ENCODE results near the gene PLSCR2.

PLSCR2 gene

GRCh38 chr3:146473726-146474125 is 4.4 kb upstream of the PLSCR2 start:
- Histone ChIP-seq H3K27me3 (ENCODE audit: insufficient read depth, insufficient read length) (no peaks in the 10 kb centered on the region), H3K9me3 (ENCODE audit: insufficient read depth, low read length) (no peaks in the 10 kb centered on the region), H3K4me1 (ENCODE audit: insufficient read depth, insufficient read length) (no peaks in the 10 kb centered on the region), H3K9ac (ENCODE audit: insufficient read length, low read depth) (no peak overlapping the region), H3K36me3 (ENCODE audit: insufficient read depth, insufficient read length, low read length) (no peaks in the 10 kb centered on the region), H3K4me3 (ENCODE audit: insufficient read length, low read depth) (no peak overlapping the region)
- TF ChIP-seq YY1 (IDR thresholded peaks at IDR 0.05; ENCODE audit: insufficient read depth, insufficient read length) (no peak), SUZ12 (IDR thresholded peaks at IDR 0.05; ENCODE audit: extremely low read depth, insufficient read depth, insufficient read length) (no peak), ZNF274 (IDR thresholded peaks at IDR 0.05; ENCODE audit: low read depth, low read length) (no peak)
- no peak for DNase-seq (ENCODE audit: low read depth, low spot score)

- Histone ChIP-seq H3K4me3 (ENCODE audit: insufficient read length, low read depth) (no peak overlapping the region), H3K4me1 (ENCODE audit: insufficient read depth, insufficient read length) (no peaks in the 10 kb centered on the region), H3K36me3 (ENCODE audit: insufficient read depth, insufficient read length, low read length) (no peaks in the 10 kb centered on the region), H3K27me3 (ENCODE audit: insufficient read depth, insufficient read length) (no peaks in the 10 kb centered on the region), H3K9me3 (ENCODE audit: insufficient read depth, low read length) (no peaks in the 10 kb centered on the region), H3K9ac (ENCODE audit: insufficient read length, low read depth) (no peak overlapping the region)
- no peak for DNase-seq (ENCODE audit: low read depth, low spot score)
- no peak for TF ChIP-seq SUZ12 (IDR thresholded peaks at IDR 0.05; ENCODE audit: extremely low read depth, insufficient read depth, insufficient read length)
- no peak for TF ChIP-seq YY1 (IDR thresholded peaks at IDR 0.05; ENCODE audit: insufficient read depth, insufficient read length)
- TF ChIP-seq ZNF274 (IDR thresholded peaks at IDR 0.05; ENCODE audit: low read depth, low read length) = no peak
Measured at GRCh38 chr3:146472611-146473010, 3.2 kb upstream of the PLSCR2 start.

- Histone ChIP-seq H3K4me1 (ENCODE audit: insufficient read depth, insufficient read length) (no peaks in the 10 kb centered on the region), H3K4me3 (ENCODE audit: insufficient read length, low read depth) (no peak overlapping the region), H3K36me3 (ENCODE audit: insufficient read depth, insufficient read length, low read length) (no peaks in the 10 kb centered on the region), H3K9ac (ENCODE audit: insufficient read length, low read depth) (no peak overlapping the region), H3K27me3 (ENCODE audit: insufficient read depth, insufficient read length) (no peaks in the 10 kb centered on the region), H3K9me3 (ENCODE audit: insufficient read depth, low read length) (no peaks in the 10 kb centered on the region)
- DNase-seq (ENCODE audit: low read depth, low spot score) = no peak
- no peak for TF ChIP-seq ZNF274 (IDR thresholded peaks at IDR 0.05; ENCODE audit: low read depth, low read length)
- no peak for TF ChIP-seq SUZ12 (IDR thresholded peaks at IDR 0.05; ENCODE audit: extremely low read depth, insufficient read depth, insufficient read length)
- no peak for TF ChIP-seq YY1 (IDR thresholded peaks at IDR 0.05; ENCODE audit: insufficient read depth, insufficient read length)
Measured at GRCh38 chr3:146471012-146471411, 1.7 kb upstream of the PLSCR2 start.

GRCh38 chr3:146470425-146470990 is 1.1 kb upstream of the PLSCR2 start:
- Histone ChIP-seq H3K4me3 (ENCODE audit: insufficient read length, low read depth) (no peak overlapping the region), H3K27me3 (ENCODE audit: insufficient read depth, insufficient read length) (no peaks in the 10 kb centered on the region), H3K36me3 (ENCODE audit: insufficient read depth, insufficient read length, low read length) (no peaks in the 10 kb centered on the region), H3K4me1 (ENCODE audit: insufficient read depth, insufficient read length) (no peaks in the 10 kb centered on the region), H3K9ac (ENCODE audit: insufficient read length, low read depth) (no peak overlapping the region), H3K9me3 (ENCODE audit: insufficient read depth, low read length) (no peaks in the 10 kb centered on the region)
- no peak for DNase-seq (ENCODE audit: low read depth, low spot score)
- TF ChIP-seq SUZ12 (IDR thresholded peaks at IDR 0.05; ENCODE audit: extremely low read depth, insufficient read depth, insufficient read length) (no peak), ZNF274 (IDR thresholded peaks at IDR 0.05; ENCODE audit: low read depth, low read length) (no peak)

GRCh38 chr3:146468671-146469149 is 651 bp downstream of the PLSCR2 start:
- TF ChIP-seq ZNF274 (IDR thresholded peaks at IDR 0.05; ENCODE audit: low read depth, low read length) (no peak), YY1 (IDR thresholded peaks at IDR 0.05; ENCODE audit: insufficient read depth, insufficient read length) (no peak), SUZ12 (IDR thresholded peaks at IDR 0.05; ENCODE audit: extremely low read depth, insufficient read depth, insufficient read length) (no peak)
- no peak for DNase-seq (ENCODE audit: low read depth, low spot score)
- no peaks in the 10 kb centered on the region for H3K9me3 ChIP-seq (ENCODE audit: insufficient read depth, low read length)
- H3K9ac ChIP-seq (ENCODE audit: insufficient read length, low read depth) = no peak overlapping the region
- H3K4me3 ChIP-seq (ENCODE audit: insufficient read length, low read depth) = no peak overlapping the region
- H3K27me3 ChIP-seq (ENCODE audit: insufficient read depth, insufficient read length) = no peaks in the 10 kb centered on the region
- H3K36me3 ChIP-seq (ENCODE audit: insufficient read depth, insufficient read length, low read length) = no peaks in the 10 kb centered on the region
- H3K4me1 ChIP-seq (ENCODE audit: insufficient read depth, insufficient read length) = no peaks in the 10 kb centered on the region

- Histone ChIP-seq H3K4me3 (ENCODE audit: insufficient read length, low read depth) (no peak overlapping the region), H3K4me1 (ENCODE audit: insufficient read depth, insufficient read length) (no peaks in the 10 kb centered on the region), H3K36me3 (ENCODE audit: insufficient read depth, insufficient read length, low read length) (no peaks in the 10 kb centered on the region), H3K27me3 (ENCODE audit: insufficient read depth, insufficient read length) (no peaks in the 10 kb centered on the region), H3K9ac (ENCODE audit: insufficient read length, low read depth) (no peak overlapping the region), H3K9me3 (ENCODE audit: insufficient read depth, low read length) (no peaks in the 10 kb centered on the region)
- no peak for TF ChIP-seq ZNF274 (IDR thresholded peaks at IDR 0.05; ENCODE audit: low read depth, low read length)
- TF ChIP-seq YY1 (IDR thresholded peaks at IDR 0.05; ENCODE audit: insufficient read depth, insufficient read length) = no peak
- no peak for TF ChIP-seq SUZ12 (IDR thresholded peaks at IDR 0.05; ENCODE audit: extremely low read depth, insufficient read depth, insufficient read length)
- no peak for DNase-seq (ENCODE audit: low read depth, low spot score)
Measured at GRCh38 chr3:146468234-146468633, 1.1 kb downstream of the PLSCR2 start.

GRCh38 chr3:146466604-146467003 is 2.8 kb downstream of the PLSCR2 start:
- TF ChIP-seq YY1 (IDR thresholded peaks at IDR 0.05; ENCODE audit: insufficient read depth, insufficient read length) = no peak
- TF ChIP-seq ZNF274 (IDR thresholded peaks at IDR 0.05; ENCODE audit: low read depth, low read length) = no peak
- no peak for TF ChIP-seq SUZ12 (IDR thresholded peaks at IDR 0.05; ENCODE audit: extremely low read depth, insufficient read depth, insufficient read length)
- no peak overlapping the region for H3K9ac ChIP-seq (ENCODE audit: insufficient read length, low read depth)
- no peak for DNase-seq (ENCODE audit: low read depth, low spot score)

More at GRCh38 chr3:146466604-146467003, 2.8 kb downstream of the PLSCR2 start:
- Histone ChIP-seq H3K4me3 (ENCODE audit: insufficient read length, low read depth) (no peak overlapping the region), H3K4me1 (ENCODE audit: insufficient read depth, insufficient read length) (no peaks in the 10 kb centered on the region), H3K36me3 (ENCODE audit: insufficient read depth, insufficient read length, low read length) (no peaks in the 10 kb centered on the region), H3K27me3 (ENCODE audit: insufficient read depth, insufficient read length) (no peaks in the 10 kb centered on the region), H3K9me3 (ENCODE audit: insufficient read depth, low read length) (no peaks in the 10 kb centered on the region)

All from NT2/D1 (cell line).